Liver (tissue), 3 donors: ENCODE data around the gene PRPF19.

Experiments
- CTCF ChIP-seq: fragments of 150-350 bp; IDR thresholded peaks from 2 replicates; pipeline ENCODE4 v1.5.1; 2017; ENCODE audit warnings: improper control_type of control experiment, low read depth, low read length; ENCODE audit not compliant: missing input control
- JUND ChIP-seq, 2 donors: IDR thresholded peaks; 2 replicates each; pipeline ENCODE4 v1.6.1; 2016; ENCODE audit warnings: antibody characterized with exemption in 2 of 2
- REST ChIP-seq: IDR thresholded peaks from 2 replicates; pipeline ENCODE4 v1.6.1; 2016; ENCODE audit warnings: antibody characterized with exemption, mild to moderate bottlenecking
- SP1 ChIP-seq: IDR thresholded peaks from 2 replicates; pipeline ENCODE4 v1.6.1; 2018; ENCODE audit warnings: antibody characterized with exemption, mild to moderate bottlenecking
- TAF1 ChIP-seq: conservative IDR thresholded peaks from 2 replicates; pipeline ENCODE4 v1.6.1; 2016; ENCODE audit warnings: antibody characterized with exemption, mild to moderate bottlenecking
- ZBTB33 ChIP-seq: IDR thresholded peaks from 2 replicates; pipeline ENCODE4 v1.6.1; 2016; ENCODE audit warnings: antibody characterized with exemption
- donor health status: healthy.
- donor health status: healthy.

- TF ChIP-seq SP1 (no peak), CTCF (no peak), TAF1 (no peak), ZBTB33 (no peak), JUND (IDR thresholded peaks at IDR 0.05) (no peak), REST (no peak)
These were observed 12.5 kb upstream of the PRPF19 start for GRCh38 chr11:60918939-60919265.
